NB4 (cell line): ENCODE results near the gene CLRN3.

ENCODE experiments used
- CTCF ChIP-seq: IDR thresholded peaks from one replicate; pipeline ENCODE4 v1.5.1; 2012; ENCODE audit warnings: low read depth, low read length
- MYC ChIP-seq: IDR thresholded peaks from 2 replicates; pipeline ENCODE4 v1.6.1; 2011; ENCODE audit warnings: low read depth, low read length
- POLR2A ChIP-seq: IDR thresholded peaks from 2 replicates; pipeline ENCODE4 v1.6.1; 2011; ENCODE audit warnings: mild to moderate bottlenecking; ENCODE audit not compliant: insufficient read length; ENCODE audit errors: extremely low read depth

- TF ChIP-seq CTCF: no peak
- no peak for TF ChIP-seq POLR2A
- no peak for TF ChIP-seq MYC
Measured at GRCh38 chr10:127848226-127848625, 44.5 kb downstream of the CLRN3 start.
